Measurements from ENCODE around the gene COX19.
"Not testable (repeated sequence)": the region's sequence is repeated elsewhere in the genome, so short reads cannot be mapped to it uniquely, and the experiment has no call there.

COX19 gene

GRCh38 chr7:1011297-1012003 lies 36.1 kb upstream of the COX19 start:
- no peak for DNase-seq (ENCODE audit: low read depth in 2 of 3, low spot score in 1 of 3)

GRCh38 chr7:1010226-1010625 lies 34.9 kb upstream of the COX19 start:
- DNase-seq (ENCODE audit: low read depth in 2 of 3, low spot score in 1 of 3): no peak

- no peak for DNase-seq (ENCODE audit: low read depth in 2 of 3, low spot score in 1 of 3)
These were observed 34.4 kb upstream of the COX19 start for GRCh38 chr7:1009747-1010146.

GRCh38 chr7:1008733-1009363 lies 33.5 kb upstream of the COX19 start:
- no peak for DNase-seq (ENCODE audit: low read depth in 2 of 3, low spot score in 1 of 3)

GRCh38 chr7:1007901-1008300 lies 32.6 kb upstream of the COX19 start:
- DNase-seq (ENCODE audit: low read depth in 2 of 3, low spot score in 1 of 3): no peak

GRCh38 chr7:1005303-1005702 lies 30.0 kb upstream of the COX19 start:
- no peak for DNase-seq (ENCODE audit: low read depth in 2 of 3, low spot score in 1 of 3)

GRCh38 chr7:1004018-1004852 lies 28.9 kb upstream of the COX19 start:
- DNase-seq (ENCODE audit: low read depth in 2 of 3, low spot score in 1 of 3): no peak

GRCh38 chr7:1002445-1002844 lies 27.1 kb upstream of the COX19 start:
- not testable (repeated sequence) for DNase-seq (ENCODE audit: low read depth in 2 of 3, low spot score in 1 of 3)

- DNase-seq (ENCODE audit: low read depth in 2 of 3, low spot score in 1 of 3): not testable (repeated sequence)
These were observed 26.7 kb upstream of the COX19 start for GRCh38 chr7:1002026-1002425.

GRCh38 chr7:1001069-1001770 lies 25.9 kb upstream of the COX19 start:
- not testable (repeated sequence) for DNase-seq (ENCODE audit: low read depth in 2 of 3, low spot score in 1 of 3)

GRCh38 chr7:999941-1000935 lies 24.9 kb upstream of the COX19 start:
- DNase-seq (ENCODE audit: low read depth in 2 of 3, low spot score in 1 of 3): no peak

- DNase-seq (ENCODE audit: low read depth in 2 of 3, low spot score in 1 of 3): no peak
These were observed 24.0 kb upstream of the COX19 start for GRCh38 chr7:999149-999879.

- no peak for DNase-seq (ENCODE audit: low read depth in 2 of 3, low spot score in 1 of 3)
These were observed 22.4 kb upstream of the COX19 start for GRCh38 chr7:997404-998395.

- no peak for DNase-seq (ENCODE audit: low read depth in 2 of 3, low spot score in 1 of 3)
These were observed 20.9 kb upstream of the COX19 start for GRCh38 chr7:996079-996872.

GRCh38 chr7:995571-995970 lies 20.2 kb upstream of the COX19 start:
- DNase-seq (ENCODE audit: low read depth in 2 of 3, low spot score in 1 of 3): no peak

GRCh38 chr7:994592-995308 lies 19.4 kb upstream of the COX19 start:
- no peak for DNase-seq (ENCODE audit: low read depth in 2 of 3, low spot score in 1 of 3)

Measured in stimulated activated CD4-positive, alpha-beta T cell treated with anti-CD3 and anti-CD28 coated beads, Interleukin-12 subunit alpha, Interleukin-12 subunit beta, amount 100 ng/mL, for 48 hours (primary cell).